Measurements from ENCODE around the gene FARSA.

DNA sequence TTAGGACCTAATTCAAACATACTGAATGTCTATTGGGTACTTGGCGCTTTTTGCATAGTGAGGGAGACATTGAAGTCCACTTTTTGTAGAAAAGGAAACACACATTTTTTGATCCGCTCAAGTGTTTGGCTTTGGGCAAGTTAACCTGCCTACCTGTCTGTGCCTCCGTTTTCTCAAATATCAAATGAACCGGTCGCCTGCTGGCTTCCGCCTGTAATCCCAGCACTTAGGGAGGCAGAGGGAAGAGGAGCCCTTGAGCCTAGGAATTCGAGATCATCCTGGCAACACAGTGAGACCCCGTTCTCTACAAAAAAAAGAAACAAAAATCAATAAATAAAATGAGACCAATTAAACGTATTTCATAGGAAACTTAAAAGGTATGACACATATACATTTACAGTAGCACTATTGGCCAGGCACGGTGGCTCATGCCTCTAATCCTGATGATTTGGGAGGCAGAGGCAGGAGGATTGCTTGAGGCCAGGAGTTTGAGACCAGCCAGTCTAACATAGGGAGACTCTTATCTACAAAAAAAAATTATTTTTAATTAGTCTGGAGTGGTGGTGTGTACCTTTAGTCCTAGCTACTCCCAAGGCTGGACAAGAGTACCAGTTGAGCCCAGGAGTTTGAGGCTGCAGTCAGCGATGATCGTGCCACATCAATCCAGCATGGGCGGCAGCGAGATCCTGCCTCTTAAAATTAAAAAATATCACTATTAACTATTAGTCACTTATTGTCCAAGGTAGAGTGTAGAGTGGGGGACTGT, 13.4 kb upstream of the FARSA start:
- TF ChIP-seq, protein P1, sequence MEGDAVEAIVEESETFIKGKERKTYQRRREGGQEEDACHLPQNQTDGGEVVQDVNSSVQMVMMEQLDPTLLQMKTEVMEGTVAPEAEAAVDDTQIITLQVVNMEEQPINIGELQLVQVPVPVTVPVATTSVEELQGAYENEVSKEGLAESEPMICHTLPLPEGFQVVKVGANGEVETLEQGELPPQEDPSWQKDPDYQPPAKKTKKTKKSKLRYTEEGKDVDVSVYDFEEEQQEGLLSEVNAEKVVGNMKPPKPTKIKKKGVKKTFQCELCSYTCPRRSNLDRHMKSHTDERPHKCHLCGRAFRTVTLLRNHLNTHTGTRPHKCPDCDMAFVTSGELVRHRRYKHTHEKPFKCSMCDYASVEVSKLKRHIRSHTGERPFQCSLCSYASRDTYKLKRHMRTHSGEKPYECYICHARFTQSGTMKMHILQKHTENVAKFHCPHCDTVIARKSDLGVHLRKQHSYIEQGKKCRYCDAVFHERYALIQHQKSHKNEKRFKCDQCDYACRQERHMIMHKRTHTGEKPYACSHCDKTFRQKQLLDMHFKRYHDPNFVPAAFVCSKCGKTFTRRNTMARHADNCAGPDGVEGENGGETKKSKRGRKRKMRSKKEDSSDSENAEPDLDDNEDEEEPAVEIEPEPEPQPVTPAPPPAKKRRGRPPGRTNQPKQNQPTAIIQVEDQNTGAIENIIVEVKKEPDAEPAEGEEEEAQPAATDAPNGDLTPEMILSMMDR (IDR thresholded peaks at IDR 0.05) = no peak
- TF ChIP-seq RCOR1 (IDR thresholded peaks at IDR 0.05; ENCODE audit: low read depth, low read length) = no peak
- TF ChIP-seq ZFP36 (IDR thresholded peaks at IDR 0.05; ENCODE audit: borderline replicate concordance, partially characterized antibody) = no peak

Data from A549 (cell line).